Peyer's patch (tissue), 4 donors: ENCODE results near the gene PRRT4.

Experiments used
- CTCF ChIP-seq, 6 experiments: fragments of 450-650 bp in 4 of 6; fragments of 200-600 bp in 2 of 6; sonication (generic) in 1 of 6; IDR thresholded peaks; one replicate each; pipeline ENCODE4 v1.5.1; 2017 to 2019; ENCODE audit warnings: antibody characterized with exemption in 6 of 6, mild to moderate bottlenecking in 3 of 6, moderate library complexity in 1 of 6
- POLR2A ChIP-seq, 2 donors: fragments of 450-650 bp; IDR thresholded peaks; one replicate each; pipeline ENCODE4 v1.5.1; 2017; ENCODE audit warnings: antibody characterized with exemption in 2 of 2, mild to moderate bottlenecking in 2 of 2, moderate library complexity in 2 of 2

GRCh38 chr7:128304212-128304611 lies 57.3 kb downstream of the PRRT4 start:
- TF ChIP-seq CTCF (IDR thresholded peaks at IDR 0.05) (no peak), POLR2A (IDR thresholded peaks at IDR 0.05) (no peak)
